HFF-Myc (cell line): ENCODE measurements around the gene CENATAC.
"Not testable (repeated sequence)": the region's sequence is repeated elsewhere in the genome, so short reads cannot be mapped to it uniquely, and the experiment has no call there.

Source experiments
- DNase-seq: peaks from one replicate; pipeline ENCODE4 v3.0.0-alpha.2; 2011; ENCODE audit warnings: low read depth; ENCODE audit errors: extremely low read depth
- H3K4me3 ChIP-seq: replicated peaks from 2 replicates; pipeline ENCODE4 v1.5.1; 2011; ENCODE audit warnings: low read depth, mild to moderate bottlenecking, control low read depth, low read length
- CTCF ChIP-seq: IDR thresholded peaks from 2 replicates; pipeline ENCODE4 v1.5.1; 2012; ENCODE audit warnings: mild to moderate bottlenecking, low read depth, low read length, control low read depth; ENCODE audit errors: missing control alignments

The CENATAC gene

DNA sequence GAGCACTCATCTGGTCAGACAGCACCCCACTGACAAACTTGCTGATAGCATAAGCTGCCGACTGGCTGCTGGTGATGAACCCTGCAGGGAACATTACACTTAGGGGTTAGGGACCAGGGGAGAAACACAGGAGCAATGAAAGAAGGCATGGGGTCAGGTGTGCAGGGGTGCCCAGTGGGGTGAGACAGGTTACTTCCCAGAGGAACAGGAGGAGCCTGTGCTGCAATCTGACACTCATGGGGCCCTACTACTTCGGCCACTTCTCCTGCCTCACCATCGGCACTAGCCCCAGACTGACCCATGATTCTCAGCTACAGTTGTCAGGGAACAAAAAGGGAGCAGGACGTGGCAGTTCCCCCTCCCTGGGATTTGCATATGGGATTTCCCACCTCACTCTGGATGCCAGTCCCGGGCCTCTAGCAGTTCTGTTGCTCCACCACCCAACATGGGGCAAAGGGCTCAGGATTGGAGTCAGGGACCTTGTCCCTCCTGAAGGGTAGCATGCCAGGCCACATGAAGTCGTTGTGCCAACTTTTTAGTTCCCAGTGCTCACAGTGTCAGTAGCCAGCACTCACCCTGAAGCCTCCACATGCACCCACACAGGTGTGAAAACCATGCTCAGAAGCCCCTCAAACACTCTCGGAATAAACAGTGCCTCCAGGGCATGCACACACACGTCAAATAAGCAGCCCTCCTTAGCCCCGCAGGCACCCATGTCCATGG is 30.6 kb downstream of the CENATAC start:
- H3K4me3 ChIP-seq = no peak overlapping the region
- no peak for TF ChIP-seq CTCF
- DNase-seq = no peak

GRCh38 chr11:119029069-119029339 is 31.1 kb downstream of the CENATAC start:
- H3K4me3 ChIP-seq = peak overlapping the region; percentile 77
- TF ChIP-seq CTCF = no peak
- no peak for DNase-seq

DNA sequence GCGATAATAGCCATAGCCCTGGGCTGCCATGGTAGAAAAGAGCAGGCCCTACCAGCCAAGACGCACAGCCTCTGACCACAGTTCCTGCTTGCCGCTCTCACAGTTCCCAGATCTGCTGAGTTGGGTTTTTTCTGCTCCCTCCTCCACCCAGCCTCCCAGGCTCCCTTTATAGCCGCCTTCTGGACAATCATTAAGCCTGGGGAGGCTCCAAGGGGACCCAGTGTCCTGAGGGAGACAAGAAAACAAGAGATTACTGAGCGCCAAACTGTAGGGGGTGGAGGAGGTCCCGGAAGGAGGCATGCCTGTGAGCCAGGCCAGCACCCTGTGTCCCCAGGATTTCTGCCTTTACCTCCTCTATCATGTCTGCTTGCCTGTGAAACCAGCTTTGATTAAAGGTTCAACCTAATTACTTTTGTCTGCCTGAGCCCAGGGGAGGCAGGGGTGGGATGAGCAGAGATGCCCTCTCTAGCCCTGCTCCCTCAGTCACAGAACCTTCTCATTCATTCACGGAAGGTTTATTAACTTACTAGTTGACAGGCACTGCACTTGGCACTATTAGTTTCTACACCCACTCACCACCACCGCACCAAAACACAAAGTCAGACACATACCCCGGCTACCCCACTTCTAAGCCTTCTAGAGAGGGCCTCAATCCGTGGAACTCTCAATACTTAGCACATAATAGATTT is 31.5 kb downstream of the CENATAC start:
- H3K4me3 ChIP-seq = peak overlapping the region; percentile 77
- TF ChIP-seq CTCF = no peak
- no peak for DNase-seq

GRCh38 chr11:119030029-119030328 is 32.0 kb downstream of the CENATAC start:
- H3K4me3 ChIP-seq = peak overlapping the region; percentile 77
- TF ChIP-seq CTCF = no peak
- DNase-seq = no peak

DNA sequence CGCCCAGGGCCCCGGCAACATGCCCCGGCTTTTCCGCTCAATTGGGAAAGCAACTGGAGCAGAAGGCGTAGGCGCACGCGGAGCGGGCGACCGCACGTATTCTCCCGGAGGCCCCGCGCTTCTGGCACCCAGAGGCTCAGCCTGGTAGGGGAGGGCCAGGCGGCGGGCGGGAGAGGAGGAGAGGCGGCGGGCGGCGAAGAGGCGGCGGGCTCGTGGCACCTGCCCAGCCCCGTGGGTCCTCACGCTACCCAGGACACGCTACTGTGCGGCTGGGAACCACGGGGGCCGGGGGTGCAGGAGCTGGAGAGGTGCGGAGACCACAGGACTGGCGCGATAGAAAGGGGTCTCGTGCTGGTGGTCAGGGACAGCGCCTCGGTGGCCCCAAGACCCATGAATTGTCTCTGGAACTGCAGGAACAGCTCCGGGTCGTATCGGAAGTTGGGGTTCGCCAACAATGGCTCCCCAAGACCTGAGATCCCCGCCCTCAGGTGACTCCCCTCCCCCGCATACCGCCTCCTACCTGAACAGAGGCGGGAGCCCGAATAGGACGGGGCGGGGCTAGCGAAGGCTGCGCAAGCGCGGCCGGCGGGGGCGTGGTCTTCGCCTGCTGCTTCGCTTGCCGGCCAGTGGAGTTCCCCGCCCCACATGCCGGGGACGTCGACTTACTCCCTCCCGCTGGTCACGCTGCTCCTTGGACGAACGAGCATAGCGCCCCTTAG is 32.5 kb downstream of the CENATAC start, which contains the start of gene SLC37A4:
Gene SLC37A4, minus strand, starts transcription at position 549 of the 719 bp plus-strand sequence.
- no peak for TF ChIP-seq CTCF
- H3K4me3 ChIP-seq = peak within 1 kb of the TSS; percentile 77
- peak; percentile 89 for DNase-seq

GRCh38 chr11:119031912-119032280 is 34.0 kb downstream of the CENATAC start:
- no peak for DNase-seq
- TF ChIP-seq CTCF = no peak
- H3K4me3 ChIP-seq = no peak overlapping the region

GRCh38 chr11:119033421-119033820 is 35.5 kb downstream of the CENATAC start:
- not testable (repeated sequence) for H3K4me3 ChIP-seq, DNase-seq
